Measurements from ENCODE around the gene CADM1. TPM values are rescaled to one million over a fixed set of nuclear protein-coding genes. Genes with fewer than 3 reads are reported as not detected.

Gene CADM1
- total RNA-seq, 2 experiments from 2014 or later = 0.47 to 0.63 TPM

DNA sequence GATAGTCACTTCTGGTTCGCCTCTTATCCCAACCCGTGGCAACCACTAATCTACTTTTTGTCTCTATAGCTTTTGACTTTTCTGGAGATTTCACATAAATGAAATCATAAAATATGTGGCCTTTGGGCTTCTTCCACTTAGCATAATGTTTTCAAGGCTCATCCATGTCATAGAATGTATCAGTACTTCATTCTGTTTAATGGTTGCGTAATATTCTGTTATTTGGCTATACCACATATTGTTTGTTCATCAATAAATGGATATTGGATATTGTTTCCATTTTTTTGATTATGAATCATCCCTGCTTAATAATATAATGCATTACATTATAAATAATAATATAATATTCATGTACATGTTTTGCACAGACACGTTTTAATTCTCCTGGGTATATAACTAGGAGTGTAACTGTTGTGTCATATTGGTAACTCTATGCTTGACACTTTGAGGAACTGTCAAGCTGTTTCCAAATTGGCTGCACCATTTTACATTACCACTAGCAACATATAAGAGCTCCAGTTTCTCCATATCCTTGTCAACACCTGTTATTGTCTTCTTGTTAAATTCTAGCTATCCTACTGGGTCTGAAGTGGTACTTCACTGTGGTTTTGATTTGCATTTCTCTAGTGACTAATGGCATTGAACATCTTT is 181.5 kb downstream of the CADM1 start:
- H3K27me3 Mint-ChIP-seq = peaks cover 2% of the 10 kb centered on the region
- no peak overlapping the region for H3K4me3 Mint-ChIP-seq
- CTCF ChIA-PET = no interaction called here

DNA sequence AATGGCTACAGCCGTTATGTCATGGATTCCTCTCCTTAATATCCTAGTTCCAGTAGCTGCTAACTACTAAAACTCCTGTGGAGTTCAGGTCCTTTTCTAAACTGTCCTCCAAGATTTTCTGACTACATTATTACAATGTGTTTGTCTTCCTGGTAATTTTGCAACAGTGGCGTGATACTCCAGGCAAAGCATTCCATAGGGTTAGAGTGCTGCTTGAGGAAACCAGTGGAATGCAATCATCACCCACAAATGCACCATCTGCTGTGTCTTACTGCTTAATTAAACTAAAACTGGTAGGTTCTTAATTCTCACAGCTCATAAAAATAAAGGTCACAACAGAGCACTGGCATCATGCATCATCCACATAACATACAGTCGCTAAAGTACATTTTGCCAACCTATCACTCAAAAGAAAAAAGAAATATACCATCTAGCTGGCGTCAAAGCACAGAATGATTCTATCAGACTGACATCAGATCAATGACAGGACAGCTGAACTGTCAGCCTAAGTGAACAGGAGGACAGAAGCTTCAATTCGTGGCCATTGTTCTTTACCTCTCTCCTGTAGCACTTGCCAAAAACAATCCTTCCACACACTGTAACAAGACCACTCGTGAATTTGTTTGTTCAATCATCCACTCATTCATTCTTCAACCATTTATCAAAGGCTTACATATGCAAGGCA is 182.5 kb downstream of the CADM1 start:
- no peak for DNase-seq
- TF ChIP-seq, protein P1, sequence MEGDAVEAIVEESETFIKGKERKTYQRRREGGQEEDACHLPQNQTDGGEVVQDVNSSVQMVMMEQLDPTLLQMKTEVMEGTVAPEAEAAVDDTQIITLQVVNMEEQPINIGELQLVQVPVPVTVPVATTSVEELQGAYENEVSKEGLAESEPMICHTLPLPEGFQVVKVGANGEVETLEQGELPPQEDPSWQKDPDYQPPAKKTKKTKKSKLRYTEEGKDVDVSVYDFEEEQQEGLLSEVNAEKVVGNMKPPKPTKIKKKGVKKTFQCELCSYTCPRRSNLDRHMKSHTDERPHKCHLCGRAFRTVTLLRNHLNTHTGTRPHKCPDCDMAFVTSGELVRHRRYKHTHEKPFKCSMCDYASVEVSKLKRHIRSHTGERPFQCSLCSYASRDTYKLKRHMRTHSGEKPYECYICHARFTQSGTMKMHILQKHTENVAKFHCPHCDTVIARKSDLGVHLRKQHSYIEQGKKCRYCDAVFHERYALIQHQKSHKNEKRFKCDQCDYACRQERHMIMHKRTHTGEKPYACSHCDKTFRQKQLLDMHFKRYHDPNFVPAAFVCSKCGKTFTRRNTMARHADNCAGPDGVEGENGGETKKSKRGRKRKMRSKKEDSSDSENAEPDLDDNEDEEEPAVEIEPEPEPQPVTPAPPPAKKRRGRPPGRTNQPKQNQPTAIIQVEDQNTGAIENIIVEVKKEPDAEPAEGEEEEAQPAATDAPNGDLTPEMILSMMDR (IDR thresholded peaks at IDR 0.05) = no peak
- ChIA-PET POLR2A (no interaction called here), CTCF (no interaction called here)
- Mint-ChIP-seq H3K27me3 (peaks cover 2% of the 10 kb centered on the region), H3K4me3 (no peak overlapping the region), H3K36me3 (ENCODE audit: low read depth) (no peaks in the 10 kb centered on the region), H3K27ac (no peak overlapping the region), H3K4me1 (ENCODE audit: low read depth) (no peaks in the 10 kb centered on the region), H3K9me3 (no peaks in the 10 kb centered on the region)
- intact Hi-C loops (cut with micrococcal nuclease) = no loop called here
- ATAC-seq = no peak

More for the DNA sequence above, 181.5 kb downstream of the CADM1 start:
- TF ChIP-seq, protein P1 (IDR thresholded peaks at IDR 0.05) = no peak
- intact Hi-C loops (cut with micrococcal nuclease) = no loop called here
- POLR2A ChIA-PET = no interaction called here
- no peak for ATAC-seq
- Mint-ChIP-seq H3K27ac (no peak overlapping the region), H3K36me3 (ENCODE audit: low read depth) (no peaks in the 10 kb centered on the region), H3K9me3 (no peaks in the 10 kb centered on the region), H3K4me1 (ENCODE audit: low read depth) (no peaks in the 10 kb centered on the region)
- no peak for DNase-seq

DNA sequence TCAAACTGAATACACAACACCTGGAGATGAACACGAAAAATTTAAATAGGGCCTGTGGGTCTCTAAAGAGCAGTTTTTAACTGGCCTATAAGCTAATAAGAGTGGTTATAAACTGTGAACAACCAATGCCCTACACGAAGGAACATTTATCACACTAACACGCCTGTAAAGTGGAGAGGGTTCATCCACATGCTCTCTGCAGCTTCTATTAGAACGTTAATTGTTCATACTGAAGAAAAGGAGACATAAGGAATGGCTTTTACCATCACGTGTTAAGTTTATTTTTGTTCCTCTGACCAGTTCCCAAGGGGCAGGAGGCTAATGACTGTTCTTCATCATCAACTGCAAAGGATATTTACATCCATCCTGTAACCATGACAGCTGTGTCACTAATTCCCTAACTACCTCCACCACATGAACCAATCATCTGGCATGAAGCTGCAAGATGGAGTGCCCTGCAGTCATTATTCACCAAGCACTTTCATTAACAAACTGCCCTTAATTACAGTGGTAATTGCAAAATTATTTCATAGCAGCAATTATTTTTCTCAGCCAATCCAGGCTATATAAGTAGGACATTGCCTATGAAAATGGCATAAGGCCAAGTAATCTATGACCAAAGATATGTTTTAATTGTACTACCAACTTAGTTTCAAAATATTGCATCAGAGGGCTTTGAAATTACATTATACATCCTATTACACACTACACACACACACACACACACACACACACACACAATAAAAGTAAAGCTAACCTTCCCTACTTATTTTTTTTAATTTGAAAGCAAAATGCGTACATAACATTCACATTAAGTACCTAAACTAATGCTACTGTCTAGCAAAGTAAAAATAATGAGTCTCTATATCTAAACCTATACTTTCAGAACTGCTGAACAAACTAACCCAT is 186.7 kb downstream of the CADM1 start:
- no peak overlapping the region for H3K4me3 Mint-ChIP-seq
- H3K27ac Mint-ChIP-seq = no peak overlapping the region
- TF ChIP-seq, protein P1 (IDR thresholded peaks at IDR 0.05) = no peak
- no peaks in the 10 kb centered on the region for H3K36me3 Mint-ChIP-seq (ENCODE audit: low read depth)
- no peaks in the 10 kb centered on the region for H3K27me3 Mint-ChIP-seq
- ChIA-PET POLR2A (no interaction called here), CTCF (interaction anchor here (0.6 kb wide), 1 partner anchor 51 kb away, joined by 3 read pairs; no protein-coding TSS in a partner anchor)
- DNase-seq (no peak), ATAC-seq (no peak)
- no peaks in the 10 kb centered on the region for H3K9me3 Mint-ChIP-seq
- intact Hi-C loops (cut with micrococcal nuclease) = no loop called here
- H3K4me1 Mint-ChIP-seq (ENCODE audit: low read depth) = no peaks in the 10 kb centered on the region

DNA sequence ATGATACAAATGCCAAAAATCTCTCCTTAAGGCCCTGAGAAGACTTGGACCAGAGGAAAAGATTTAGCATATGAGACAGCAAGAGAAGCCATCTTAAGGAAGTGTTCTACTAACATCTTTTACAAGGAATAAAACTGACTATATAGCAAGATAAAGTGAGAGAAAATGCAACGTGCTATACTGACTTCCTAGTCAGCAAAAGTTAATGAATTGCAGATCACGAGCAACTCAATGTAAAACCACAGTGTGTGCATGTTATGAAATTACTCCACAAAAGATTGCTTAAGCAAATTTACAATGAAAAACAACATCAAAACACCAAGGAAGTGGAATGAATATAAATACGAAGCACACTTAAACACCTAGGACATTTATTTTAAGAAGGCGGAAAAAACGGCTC is 187.5 kb downstream of the CADM1 start:
- ATAC-seq (no peak), DNase-seq (no peak)
- Mint-ChIP-seq H3K27ac (no peak overlapping the region), H3K36me3 (ENCODE audit: low read depth) (no peaks in the 10 kb centered on the region), H3K27me3 (no peaks in the 10 kb centered on the region), H3K4me1 (ENCODE audit: low read depth) (no peaks in the 10 kb centered on the region), H3K4me3 (no peak overlapping the region), H3K9me3 (no peaks in the 10 kb centered on the region)
- TF ChIP-seq, protein P1 (IDR thresholded peaks at IDR 0.05) = no peak
- CTCF ChIA-PET = interaction anchor here (0.6 to 1.3 kb wide), 2 partner anchors 8 to 50 kb away, joined by 3 to 5 read pairs; no protein-coding TSS in a partner anchor
- intact Hi-C loops (cut with micrococcal nuclease) = no loop called here
- POLR2A ChIA-PET = no interaction called here
